ENCODE results near the gene MAGEF1. TPM values are rescaled to one million over a fixed set of nuclear protein-coding genes. Genes with fewer than 3 reads are reported as not detected.
A peak's percentile ranks its signal among the peaks of the same experiment; 100 is the strongest.

Gene MAGEF1
- total and polyA plus RNA-seq, 10 of the 15 experiments (the other 5 are each of a cell fraction or from before 2014, with no cell fraction given) = 2.3 to 62.2 (median 27.1) TPM

GRCh38 chr3:184757022-184757651 is 45.3 kb upstream of the MAGEF1 start:
- ChIA-PET SMC1A (ENCODE audit: uncharacterized antibody, unreplicated experiment) (no interaction called here), POLR2A (interaction anchor here (0.5 kb wide), 1 partner anchor 205 kb away, joined by 3 read pairs; no protein-coding TSS in a partner anchor), CTCF (interaction anchor here (0.6 kb wide), 1 partner anchor 178 kb away, joined by 3 read pairs; no protein-coding TSS in a partner anchor), RAD21 (ENCODE audit: unreplicated experiment) (no interaction called here)
- H3K4me3 ChIP-seq = no peak overlapping the region
- H3K4me2 ChIP-seq (ENCODE audit: control insufficient read depth, insufficient read depth) = peak overlapping the region; percentile 44
- H2AFZ ChIP-seq (ENCODE audit: control insufficient read depth, low read depth, low read length) = peak overlapping the region; percentile 48
- H3K27ac ChIP-seq (ENCODE audit: control insufficient read depth, insufficient read depth) = no peak overlapping the region
- peaks cover 4% of the 10 kb centered on the region; the same call in 1 of the 2 replicates for H3K4me1 ChIP-seq (ENCODE audit: control insufficient read depth, insufficient read depth, low read length)
- H3K36me3 ChIP-seq (ENCODE audit: control insufficient read depth in 2 of 2, insufficient read depth in 2 of 2, low read length in 1 of 2) = no peaks in the 10 kb centered on the region
- H3K9ac ChIP-seq (ENCODE audit: control insufficient read depth, insufficient read depth, low read length) = no peak overlapping the region
- no peak for FAIRE-seq
- BruUV-seq (replicated peaks) = no TSS peak
- intact Hi-C loops (cut with micrococcal nuclease; ENCODE audit: unreplicated experiment) = no loop called here
- DNase-seq (ENCODE audit: low read depth, low spot score) = no peak
- in situ Hi-C loops (cut with MboI) = no loop called here
- no peaks in the 10 kb centered on the region for H4K20me1 ChIP-seq (ENCODE audit: control insufficient read depth, insufficient read depth)
- H3K27me3 ChIP-seq (replicated peaks in 1 of 2; ENCODE audit: control insufficient read depth in 2 of 2, insufficient read depth in 2 of 2, low read length in 1 of 2) = no peaks in the 10 kb centered on the region
- WGBS (ENCODE audit: insufficient coverage, insufficient replicate concordance, low lambda C conversion rate, missing lambda C conversion rate) = 33% methylated on average over 17 of the region's 17 CpGs
- TF ChIP-seq POLR2A (IDR thresholded peaks at IDR 0.05; ENCODE audit: low read depth, low read length) = no peak
- TF ChIP-seq BRCA1 (IDR thresholded peaks at IDR 0.05; ENCODE audit: low read depth, low read length) = no peak
- no peak for TF ChIP-seq E2F8 (IDR thresholded peaks at IDR 0.05; ENCODE audit: low read depth, partially characterized antibody)
- no peak for TF ChIP-seq KDM1A (IDR thresholded peaks at IDR 0.05; ENCODE audit: borderline replicate concordance)
- TF ChIP-seq SMC3 (IDR thresholded peaks at IDR 0.05; ENCODE audit: borderline replicate concordance, low read length) = no peak
- TF ChIP-seq ZBED1 (IDR thresholded peaks at IDR 0.05; ENCODE audit: borderline replicate concordance) = no peak
- TF ChIP-seq HDGF (IDR thresholded peaks at IDR 0.05) = no peak
- TF ChIP-seq SIX5 (IDR thresholded peaks at IDR 0.05; ENCODE audit: low read depth, low read length, severe bottlenecking) = no peak
- TF ChIP-seq RCOR1 (conservative IDR thresholded peaks at IDR 0.05; ENCODE audit: low read depth, low read length) = no peak
- no peak for TF ChIP-seq PML (IDR thresholded peaks at IDR 0.05; ENCODE audit: low read length)
- no peak for TF ChIP-seq TBL1XR1 (IDR thresholded peaks at IDR 0.05; ENCODE audit: low read depth, low read length)
- TF ChIP-seq ASH2L (IDR thresholded peaks at IDR 0.05; ENCODE audit: borderline replicate concordance, low read depth) = no peak
- TF ChIP-seq GABPA (IDR thresholded peaks at IDR 0.05; ENCODE audit: low read depth) = no peak
- TF ChIP-seq IRF3 (IDR thresholded peaks at IDR 0.05) = no peak
- no peak for TF ChIP-seq ZNF592 (IDR thresholded peaks at IDR 0.05)
- no peak for TF ChIP-seq MTA3 (IDR thresholded peaks at IDR 0.05; ENCODE audit: borderline replicate concordance, low read length)
- ATAC-seq = peak; percentile 53
- no peaks in the 10 kb centered on the region for H3K9me3 ChIP-seq (replicated peaks; ENCODE audit: control insufficient read depth, insufficient read depth, low read length)
- no peaks in the 10 kb centered on the region for H3K79me2 ChIP-seq (ENCODE audit: control insufficient read depth, insufficient read depth, low read length)

Measured in GM12878 (cell line).